HG02938 (cell line): ENCODE data around the gene CCDC89.
"Not testable (repeated sequence)": the region's sequence is repeated elsewhere in the genome, so short reads cannot be mapped to it uniquely, and the experiment has no call there.

ENCODE experiments used
- ATAC-seq: cut with Tn5 transposase; IDR thresholded peaks from one replicate; pipeline ENCODE4 v1.9.1; 2021; ENCODE audit warnings: mild to moderate bottlenecking, moderate library complexity; ENCODE audit not compliant: unreplicated experiment

The CCDC89 gene

GRCh38 chr11:85694385-85694980 lies 8.5 kb upstream of the CCDC89 start:
- no peak for ATAC-seq

- ATAC-seq = no peak
Measured at GRCh38 chr11:85685125-85685819, 723 bp downstream of the CCDC89 start.

GRCh38 chr11:85682330-85683305 lies 3.4 kb downstream of the CCDC89 start:
- ATAC-seq = peak; percentile 84

- ATAC-seq = no peak
Measured at GRCh38 chr11:85680897-85681296, 5.1 kb downstream of the CCDC89 start.

GRCh38 chr11:85679576-85679975 lies 6.4 kb downstream of the CCDC89 start:
- ATAC-seq = no peak

GRCh38 chr11:85673393-85673792 lies 12.6 kb downstream of the CCDC89 start:
- no peak for ATAC-seq

- no peak for ATAC-seq
Measured at GRCh38 chr11:85672105-85672902, 13.7 kb downstream of the CCDC89 start.

GRCh38 chr11:85670949-85671663 lies 14.9 kb downstream of the CCDC89 start:
- ATAC-seq = not testable (repeated sequence)

- ATAC-seq = no peak
Measured at GRCh38 chr11:85668157-85668556, 17.8 kb downstream of the CCDC89 start.

- no peak for ATAC-seq
Measured at GRCh38 chr11:85666687-85667086, 19.3 kb downstream of the CCDC89 start.

- no peak for ATAC-seq
Measured at GRCh38 chr11:85665733-85666132, 20.3 kb downstream of the CCDC89 start.

GRCh38 chr11:85664615-85665481 lies 21.1 kb downstream of the CCDC89 start, which contains the start of gene CREBZF:
Gene CREBZF (minus strand): TSS chr11:85665129. CDS start chr11:85664875, 254 bp downstream.
- ATAC-seq = peak; percentile 83

GRCh38 chr11:85663753-85664614 lies 22.0 kb downstream of the CCDC89 start:
- ATAC-seq = peak; percentile 73

GRCh38 chr11:85663080-85663752 lies 22.8 kb downstream of the CCDC89 start:
- peak; percentile 4 for ATAC-seq

GRCh38 chr11:85661972-85662664 lies 23.9 kb downstream of the CCDC89 start:
- ATAC-seq = no peak

GRCh38 chr11:85658180-85658579 lies 27.8 kb downstream of the CCDC89 start:
- ATAC-seq = no peak

- ATAC-seq = no peak
Measured at GRCh38 chr11:85656777-85657176, 29.2 kb downstream of the CCDC89 start.
